Measurements from ENCODE around the gene TMEM63C. TPM values are rescaled to one million over a fixed set of nuclear protein-coding genes. Genes with fewer than 3 reads are reported as not detected.

TMEM63C gene
- total and polyA plus RNA-seq, 2 donors from 2014 or later: 0.84 to 1.9 TPM

DNA sequence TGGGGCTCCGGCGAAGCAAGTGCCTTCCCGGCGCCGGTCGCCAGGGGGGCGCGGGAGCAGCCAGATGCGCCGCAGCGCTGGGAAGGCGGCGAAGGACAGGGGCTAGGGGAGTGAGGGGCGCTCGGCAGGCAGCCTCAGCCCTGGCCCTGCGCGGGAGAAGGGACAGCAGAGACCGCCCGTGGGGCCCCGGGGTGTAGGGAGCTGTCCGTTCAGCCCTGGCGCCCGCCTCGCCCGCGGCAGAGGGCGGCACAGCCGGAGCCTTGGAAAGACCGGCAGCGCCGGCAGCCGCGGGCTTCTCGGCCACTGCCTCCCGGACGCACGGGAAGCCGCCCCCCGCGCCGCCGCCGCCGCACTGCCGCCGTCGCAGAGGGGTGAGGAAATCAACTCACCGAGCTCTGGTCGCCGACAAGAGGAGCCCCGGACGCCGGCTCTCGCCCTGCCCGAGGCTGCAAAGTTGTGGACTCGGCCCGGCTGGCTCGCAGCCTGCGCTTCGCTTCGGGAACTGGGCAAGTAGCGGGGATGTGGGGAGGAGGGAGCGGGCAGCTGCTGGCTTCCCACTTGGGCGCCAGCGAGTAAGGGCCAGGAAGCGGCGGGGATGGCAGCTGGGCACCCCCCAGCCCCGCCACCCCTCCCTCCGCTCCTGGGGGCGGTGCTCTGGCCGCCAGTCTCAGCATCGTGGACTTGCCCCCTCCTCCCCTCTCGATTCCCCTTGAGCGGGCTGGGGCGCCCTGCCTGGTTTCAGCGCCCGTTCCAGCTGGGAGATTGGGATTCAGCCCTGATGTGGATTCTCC is 40.2 kb upstream of the TMEM63C start, which contains the start of gene ZDHHC22:
ZDHHC22 (minus strand) TSS at position 578 of the 791 bp plus-strand sequence. CDS start 2,053 bp downstream, outside the sequence.
- Histone ChIP-seq H3K36me3 (ENCODE audit: control insufficient read depth in 2 of 3, insufficient read depth in 3 of 3, low read length in 3 of 3) (no peaks in the 10 kb centered on the region), H3K27me3 (ENCODE audit: control insufficient read depth, insufficient read depth, low read length) (peaks cover 34% of the 10 kb centered on the region), H3K4me3 (ENCODE audit: low read length in 3 of 3) (no peak within 1 kb of the TSS), H3K4me1 (ENCODE audit: control insufficient read depth in 2 of 3, insufficient read depth in 2 of 3, low read depth in 1 of 3, low read length in 3 of 3) (peaks cover 0 to 6% (median 0%) of the 10 kb centered on the region in 3 donors), H3K27ac (ENCODE audit: low read depth in 2 of 2, low read length in 2 of 2) (no peak within 1 kb of the TSS), H3K9me3 (ENCODE audit: control insufficient read depth in 2 of 3, insufficient read depth in 1 of 3, low read length in 3 of 3) (no peaks in the 10 kb centered on the region), H3K9ac (ENCODE audit: low read length in 3 of 3) (no peak within 1 kb of the TSS)
- TF ChIP-seq CTCF (IDR thresholded peaks at IDR 0.05; ENCODE audit: borderline replicate concordance, extremely low read depth, insufficient read depth): no peak
- DNase-seq (peak in 4 of 5 donors; percentile 73 to 80 (median 74)), FAIRE-seq (no peak)
- intact Hi-C loops (cut with DNase I): no loop called here

- FAIRE-seq (no peak), DNase-seq (no peak)
- Histone ChIP-seq H3K4me3 (ENCODE audit: low read length in 3 of 3) (no peak overlapping the region), H3K4me1 (ENCODE audit: control insufficient read depth in 2 of 3, insufficient read depth in 2 of 3, low read depth in 1 of 3, low read length in 3 of 3) (peaks cover 0 to 6% (median 0%) of the 10 kb centered on the region in 3 donors), H3K27me3 (ENCODE audit: control insufficient read depth, insufficient read depth, low read length) (peaks cover 36% of the 10 kb centered on the region), H3K27ac (ENCODE audit: low read depth in 2 of 2, low read length in 2 of 2) (no peak overlapping the region), H3K9me3 (ENCODE audit: control insufficient read depth in 2 of 3, insufficient read depth in 1 of 3, low read length in 3 of 3) (no peaks in the 10 kb centered on the region), H3K9ac (ENCODE audit: low read length in 3 of 3) (no peak overlapping the region), H3K36me3 (ENCODE audit: control insufficient read depth in 2 of 3, insufficient read depth in 3 of 3, low read length in 3 of 3) (no peaks in the 10 kb centered on the region)
- intact Hi-C loops (cut with DNase I): no loop called here
- no peak for TF ChIP-seq CTCF (IDR thresholded peaks at IDR 0.05; ENCODE audit: borderline replicate concordance, extremely low read depth, insufficient read depth)
Measured at GRCh38 chr14:77142005-77142800, 39.4 kb upstream of the TMEM63C start.

- no peak overlapping the region for H3K4me3 ChIP-seq (ENCODE audit: low read length in 3 of 3)
- FAIRE-seq (no peak), DNase-seq (no peak)
- intact Hi-C loops (cut with DNase I): no loop called here
- no peak overlapping the region for H3K9ac ChIP-seq (ENCODE audit: low read length in 3 of 3)
- H3K4me1 ChIP-seq (ENCODE audit: control insufficient read depth in 2 of 3, insufficient read depth in 2 of 3, low read depth in 1 of 3, low read length in 3 of 3): peaks cover 0 to 6% (median 0%) of the 10 kb centered on the region in 3 donors
- no peaks in the 10 kb centered on the region for H3K9me3 ChIP-seq (ENCODE audit: control insufficient read depth in 2 of 3, insufficient read depth in 1 of 3, low read length in 3 of 3)
- TF ChIP-seq CTCF (IDR thresholded peaks at IDR 0.05; ENCODE audit: borderline replicate concordance, extremely low read depth, insufficient read depth): no peak
- no peak overlapping the region for H3K27ac ChIP-seq (ENCODE audit: low read depth in 2 of 2, low read length in 2 of 2)
- no peaks in the 10 kb centered on the region for H3K36me3 ChIP-seq (ENCODE audit: control insufficient read depth in 2 of 3, insufficient read depth in 3 of 3, low read length in 3 of 3)
- peaks cover 33% of the 10 kb centered on the region for H3K27me3 ChIP-seq (ENCODE audit: control insufficient read depth, insufficient read depth, low read length)
Measured at GRCh38 chr14:77143071-77143470, 38.5 kb upstream of the TMEM63C start.

Data from kidney (tissue), 14 donors.